RPMI8226 (cell line): ENCODE results near the gene HOXA9.
A peak's percentile ranks its signal among the peaks of the same experiment; 100 is the strongest.

Experiments used
- DNase-seq: peaks from one replicate; pipeline ENCODE4 v3.0.0-alpha.2; 2015

The HOXA9 gene

DNA sequence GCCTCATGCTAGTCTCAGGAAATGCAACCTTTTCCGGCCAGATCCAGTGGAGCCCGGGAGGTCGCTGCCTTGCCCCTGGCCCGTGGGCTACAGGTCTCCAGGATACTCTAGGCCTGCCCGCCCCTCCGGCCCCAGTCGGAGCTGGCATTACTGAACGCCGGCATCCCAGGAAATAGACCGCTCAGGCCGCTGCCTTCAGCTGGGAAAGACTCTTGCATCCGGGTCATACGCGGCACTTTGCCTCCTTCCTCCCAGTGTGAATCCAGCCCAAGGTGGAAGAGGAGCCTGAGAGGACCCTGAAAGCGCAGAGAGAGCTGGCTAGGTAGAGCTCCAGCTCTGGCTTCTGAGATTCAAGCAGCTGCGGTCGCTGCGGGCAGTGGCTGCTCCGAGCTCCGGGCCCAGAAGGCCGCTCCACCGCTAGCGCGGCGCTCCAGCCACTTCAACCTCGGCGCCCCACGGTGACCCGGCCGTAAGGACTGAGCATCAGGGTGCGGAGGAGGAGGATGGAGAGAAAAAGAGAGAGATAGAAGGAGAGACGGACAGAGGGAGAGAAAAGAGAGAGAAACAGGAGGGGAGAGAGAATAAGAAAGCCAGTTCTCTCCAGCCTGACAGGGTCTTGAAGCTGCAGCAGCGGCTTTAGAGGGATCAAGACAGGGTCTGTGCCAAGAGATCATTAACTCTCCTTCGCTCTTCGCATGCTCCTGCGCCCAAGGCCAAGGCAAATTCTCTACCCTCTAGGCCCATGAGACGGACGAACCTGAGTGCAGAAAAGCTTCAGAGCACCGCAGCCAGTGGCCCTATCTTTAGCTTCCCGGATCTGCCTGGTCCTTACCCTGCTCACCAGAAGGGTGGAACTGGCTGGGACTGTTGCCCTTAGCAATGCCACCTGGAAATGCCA, 10.5 kb upstream of the HOXA9 start:
- DNase-seq = no peak

DNA sequence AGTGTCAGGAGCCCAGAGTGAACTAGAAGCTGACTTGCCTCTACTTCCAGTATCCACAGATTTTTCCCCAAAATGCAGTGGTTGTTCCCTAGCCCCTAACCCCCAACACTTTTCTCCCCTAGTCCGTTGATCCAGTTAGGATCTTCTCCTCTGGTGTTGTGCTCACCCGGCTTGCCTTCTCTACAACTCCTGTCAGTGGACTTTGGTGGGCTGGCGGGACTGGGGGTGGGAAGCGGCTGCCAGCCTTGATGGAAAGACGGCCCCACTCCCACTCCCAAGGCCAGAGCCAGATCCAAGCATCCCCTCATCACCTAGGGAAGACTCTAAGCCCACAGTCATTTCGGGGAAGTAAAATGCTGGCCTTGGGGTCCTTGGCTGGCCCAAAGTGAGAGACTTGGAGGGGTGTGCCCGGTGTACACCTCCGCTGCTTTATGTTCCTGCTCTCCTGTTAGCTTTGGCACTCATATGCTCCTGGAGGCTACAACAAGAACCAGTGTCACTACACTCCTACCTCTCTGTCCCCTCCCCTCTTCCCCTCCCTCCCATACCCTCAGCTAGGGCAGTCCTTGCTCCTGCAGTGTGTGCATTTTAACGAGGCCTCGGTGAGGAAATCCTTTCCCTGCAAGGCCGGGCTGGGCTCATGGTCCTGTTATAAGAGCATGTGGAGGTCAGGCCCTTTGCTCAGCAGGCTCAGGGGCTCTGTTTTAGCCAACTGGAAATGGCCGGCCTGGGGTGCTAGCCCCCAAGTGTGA, 9.7 kb upstream of the HOXA9 start:
- no peak for DNase-seq

DNA sequence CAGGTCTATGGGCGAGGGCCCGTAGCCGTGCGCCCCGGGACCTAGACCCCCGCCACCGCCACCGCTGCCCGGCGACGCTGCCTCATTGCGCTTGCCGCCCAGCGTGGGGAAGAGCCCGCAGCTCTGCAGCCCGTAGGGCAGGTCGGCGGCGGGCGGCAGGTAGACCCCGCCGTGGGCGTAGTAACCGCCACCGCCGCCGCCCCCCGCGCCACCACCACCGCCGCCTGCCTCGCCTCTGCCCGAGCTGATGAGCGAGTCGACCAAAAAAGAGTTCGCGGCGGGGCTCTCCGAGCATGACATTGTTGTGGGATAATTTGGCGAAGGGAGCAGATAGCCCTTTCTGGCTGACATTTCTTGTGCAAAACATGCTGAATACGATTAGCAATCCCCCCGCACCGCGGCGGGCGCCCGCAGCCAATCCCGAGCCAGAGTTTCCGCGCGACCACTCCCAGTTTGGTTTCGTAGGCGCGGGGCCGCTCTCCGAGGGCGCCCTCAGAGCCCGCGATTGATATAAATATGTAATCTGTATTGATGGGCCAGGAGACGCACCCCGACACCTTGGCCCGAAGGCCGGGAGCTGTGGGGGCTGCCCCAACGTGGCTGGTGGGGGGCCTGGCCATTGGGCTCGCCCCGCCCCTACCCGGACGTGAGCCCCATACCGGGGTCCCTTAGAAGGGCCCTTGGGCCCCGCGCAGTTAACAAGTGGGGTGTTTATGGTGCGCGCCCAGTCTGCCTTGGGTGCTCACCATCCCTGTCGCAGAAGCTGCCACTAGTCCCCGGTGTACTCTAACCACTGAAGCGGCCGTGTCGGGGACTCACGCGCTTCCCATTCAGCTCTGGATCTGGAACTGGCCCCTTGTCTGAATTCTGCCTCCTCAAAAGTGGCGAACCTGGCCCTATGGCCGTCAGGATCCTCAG, 8.9 kb upstream of the HOXA9 start, which contains the start of gene HOXA10:
HOXA10 (minus strand) TSS at position 365 of the 918 bp plus-strand sequence; CDS start at position 351, 14 bp downstream.
- DNase-seq = no peak

DNA sequence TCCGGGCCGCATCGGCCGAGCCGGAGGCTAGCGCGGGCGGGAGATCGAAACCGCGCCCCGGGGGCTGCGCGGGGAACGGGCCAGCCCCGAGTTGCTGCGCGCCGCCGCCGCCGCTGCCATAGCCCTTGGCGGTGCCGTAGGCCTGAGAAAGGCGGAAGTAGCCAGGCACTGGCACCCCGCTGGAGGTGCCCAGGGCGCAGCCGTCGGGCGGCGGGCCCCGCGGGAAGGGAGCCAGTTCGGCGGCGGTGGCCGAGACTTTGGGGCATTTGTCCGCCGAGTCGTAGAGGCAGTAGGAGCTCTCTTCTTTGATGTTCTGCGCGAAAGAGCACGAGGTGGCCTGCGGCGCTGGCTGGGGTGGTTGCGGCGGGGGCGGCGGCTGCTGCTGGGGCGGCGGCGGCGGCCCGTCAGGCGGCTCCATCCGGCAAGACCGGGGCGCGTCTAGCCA, 8.2 kb upstream of the HOXA9 start:
- no peak for DNase-seq

DNA sequence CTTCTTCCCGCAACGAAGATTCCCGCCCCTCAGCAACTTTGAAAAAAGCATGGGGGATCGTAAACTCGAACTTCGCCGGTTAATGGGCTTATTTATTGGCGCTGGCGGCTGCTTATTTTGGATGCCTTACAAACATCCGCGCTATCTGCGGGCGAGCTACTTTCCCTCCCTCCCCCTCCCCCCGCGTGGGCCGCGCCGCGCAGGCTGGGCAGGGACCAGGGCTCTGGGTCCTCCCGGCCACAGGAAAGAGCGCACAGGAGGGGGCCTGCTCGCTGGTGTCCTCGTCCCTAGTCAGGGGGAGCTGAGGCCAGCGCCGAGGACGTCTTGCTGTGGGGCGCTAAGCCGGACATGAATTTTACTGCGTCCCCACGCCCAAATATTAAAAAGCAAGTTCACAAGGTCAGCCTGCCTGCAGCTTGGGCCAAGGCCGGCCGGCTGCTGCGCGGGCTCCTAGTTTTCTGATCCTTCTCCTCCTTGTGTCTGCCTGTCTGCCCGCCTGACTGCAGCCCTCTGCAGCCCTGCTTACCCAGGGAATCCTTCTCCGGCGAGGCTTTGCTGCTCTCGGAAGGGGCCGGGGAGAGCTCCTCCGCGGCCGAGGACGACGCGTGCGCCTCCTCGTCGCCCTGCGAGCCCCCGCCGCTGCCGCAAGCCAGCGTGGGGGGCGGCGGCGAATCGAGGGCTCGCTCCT, 7.6 kb upstream of the HOXA9 start:
- no peak for DNase-seq

DNA sequence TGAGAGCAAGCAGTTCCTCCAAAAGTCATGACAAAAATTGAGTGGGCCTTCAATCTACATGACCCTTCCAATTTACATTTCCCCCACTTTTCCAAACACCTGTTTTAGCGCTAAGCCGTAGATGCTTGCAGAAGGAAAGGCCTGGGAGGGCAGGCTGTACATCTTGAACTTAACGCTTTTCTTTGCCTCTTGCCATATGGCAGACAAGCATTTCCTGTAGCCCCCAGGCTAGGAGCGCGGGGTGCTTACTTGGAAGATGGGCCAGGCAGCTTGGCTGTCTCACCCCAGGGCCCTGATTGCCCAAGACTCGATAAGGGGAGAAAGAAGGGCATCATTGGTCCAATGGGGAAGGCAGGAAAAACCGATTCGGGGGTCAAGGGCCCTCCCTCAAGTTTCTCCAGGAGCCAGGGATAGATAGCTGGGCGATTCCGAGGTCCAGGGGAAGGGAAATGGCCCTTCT, 7.0 kb upstream of the HOXA9 start:
- no peak for DNase-seq

DNA sequence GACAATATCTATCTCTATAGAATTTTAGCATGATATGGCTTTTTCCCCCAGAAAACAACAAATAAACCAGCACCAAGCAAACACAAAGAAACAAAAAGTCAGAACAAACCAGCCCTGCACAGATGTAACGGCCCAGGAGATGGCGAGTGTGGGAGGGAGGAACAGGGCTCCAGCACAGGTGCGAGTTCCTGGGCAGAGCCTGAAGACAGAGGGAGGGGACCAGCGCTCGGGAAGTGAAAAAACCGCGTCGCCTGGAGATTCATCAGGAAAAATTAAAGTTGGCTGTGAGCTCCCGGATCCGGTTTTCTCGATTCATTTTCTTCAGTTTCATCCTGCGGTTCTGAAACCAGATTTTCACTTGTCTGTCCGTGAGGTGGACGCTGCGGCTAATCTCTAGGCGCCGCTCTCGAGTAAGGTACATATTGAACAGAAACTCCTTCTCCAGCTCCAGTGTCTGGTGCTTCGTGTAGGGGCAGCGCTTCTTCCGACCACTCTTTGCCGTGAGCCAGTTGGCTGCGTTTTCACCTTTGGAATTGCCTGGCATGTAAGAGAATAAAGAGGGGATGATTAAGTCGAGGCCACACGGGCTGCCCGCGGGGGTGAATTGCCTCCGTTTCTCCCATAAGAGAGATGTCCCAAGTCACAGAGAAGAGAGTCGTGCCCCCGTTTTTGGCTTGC, 6.4 kb upstream of the HOXA9 start:
- DNase-seq = peak; percentile 47

DNA sequence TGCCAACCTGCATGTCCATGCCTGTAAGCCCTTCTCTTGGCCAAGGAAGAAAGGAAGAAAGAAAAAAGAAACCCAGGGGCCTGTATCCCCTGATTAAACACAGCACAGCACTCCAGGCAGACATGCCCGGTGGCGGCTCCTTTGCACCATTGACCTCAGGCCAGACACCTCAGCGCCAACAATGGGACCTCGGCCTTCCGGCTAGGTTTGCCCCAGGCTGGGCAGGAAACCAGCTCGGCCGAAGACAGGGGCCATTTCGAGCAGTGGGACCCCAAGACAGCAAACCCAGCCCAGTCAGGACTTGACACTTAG, 5.9 kb upstream of the HOXA9 start:
- no peak for DNase-seq

DNA sequence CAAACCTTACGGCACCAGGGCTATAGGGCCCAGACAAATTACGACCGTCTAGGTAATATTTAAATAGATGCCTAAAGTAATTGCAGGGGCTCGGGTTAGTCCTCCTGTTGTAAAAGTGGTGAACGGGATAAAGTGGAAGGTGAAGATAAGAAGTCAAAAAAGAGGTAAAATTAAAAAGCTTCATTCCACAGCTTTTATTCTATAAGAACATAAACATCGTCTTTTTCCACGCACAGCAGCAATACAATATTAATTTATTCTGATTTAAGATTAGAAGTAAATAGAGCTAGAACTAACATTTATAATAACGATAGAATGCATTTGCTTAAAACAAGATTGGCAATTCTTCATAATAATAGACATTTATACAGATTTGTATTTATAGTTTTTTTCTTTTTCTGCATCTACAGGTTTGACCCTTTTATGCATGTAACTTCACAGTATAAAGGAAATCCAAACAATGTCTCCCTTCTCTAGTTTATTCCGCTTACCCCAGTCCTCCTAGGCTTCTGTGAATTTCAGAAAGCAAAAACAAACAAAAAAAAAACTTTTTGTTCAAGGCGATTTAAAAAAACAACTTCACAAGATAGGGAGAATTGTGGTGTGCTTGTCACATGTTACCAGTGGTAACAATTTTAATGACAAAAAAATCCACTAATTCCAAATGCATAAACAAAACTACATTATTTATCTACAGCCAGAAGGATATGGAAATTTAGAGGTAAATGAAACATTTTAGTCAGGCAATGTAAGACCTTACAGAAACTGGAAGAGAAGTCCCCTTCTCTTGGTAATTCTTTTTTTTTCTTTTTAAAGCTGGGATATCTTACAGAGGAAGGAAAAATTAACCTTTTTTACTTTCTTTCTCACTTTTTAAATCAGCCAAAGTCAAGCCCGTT, 5.3 kb upstream of the HOXA9 start:
- DNase-seq = no peak

DNA sequence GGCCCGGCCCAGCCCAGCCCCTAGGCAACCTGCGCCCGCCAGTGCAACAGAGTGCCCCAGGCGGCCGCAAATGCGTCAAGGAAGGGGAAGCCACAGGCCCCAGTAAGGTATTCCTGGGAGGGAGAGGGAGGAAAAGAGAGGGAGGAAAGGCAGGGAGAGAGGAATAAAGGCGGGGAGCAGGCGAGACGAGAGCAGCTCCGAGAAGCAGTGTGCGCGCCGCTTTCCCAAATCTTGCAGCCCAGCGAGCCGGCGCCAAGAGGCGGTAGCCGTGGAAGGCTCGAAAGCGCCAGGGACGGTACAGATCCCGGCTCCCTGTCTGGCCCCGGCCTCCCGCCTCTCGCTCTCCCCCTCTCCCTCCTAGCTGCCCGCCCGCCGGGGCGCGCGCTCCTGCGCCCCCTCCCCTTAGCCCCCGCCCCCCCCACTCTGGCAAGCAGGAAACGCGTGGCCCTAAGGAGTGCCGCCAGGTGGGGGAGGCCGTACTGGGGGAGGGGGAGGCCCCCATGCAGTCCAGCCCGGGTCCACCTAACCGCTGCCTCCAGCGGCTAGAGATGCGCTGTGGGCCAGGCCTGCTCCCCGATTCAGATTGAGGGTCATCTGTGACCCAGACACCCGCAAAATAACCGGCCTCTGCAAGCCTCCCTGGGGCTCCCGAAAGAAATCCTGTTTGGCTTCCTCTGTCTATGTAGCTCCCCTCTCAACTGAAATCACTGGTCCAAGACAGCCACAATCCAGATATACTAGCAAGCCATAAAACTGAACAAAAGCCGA, 4.5 kb upstream of the HOXA9 start:
- no peak for DNase-seq

DNA sequence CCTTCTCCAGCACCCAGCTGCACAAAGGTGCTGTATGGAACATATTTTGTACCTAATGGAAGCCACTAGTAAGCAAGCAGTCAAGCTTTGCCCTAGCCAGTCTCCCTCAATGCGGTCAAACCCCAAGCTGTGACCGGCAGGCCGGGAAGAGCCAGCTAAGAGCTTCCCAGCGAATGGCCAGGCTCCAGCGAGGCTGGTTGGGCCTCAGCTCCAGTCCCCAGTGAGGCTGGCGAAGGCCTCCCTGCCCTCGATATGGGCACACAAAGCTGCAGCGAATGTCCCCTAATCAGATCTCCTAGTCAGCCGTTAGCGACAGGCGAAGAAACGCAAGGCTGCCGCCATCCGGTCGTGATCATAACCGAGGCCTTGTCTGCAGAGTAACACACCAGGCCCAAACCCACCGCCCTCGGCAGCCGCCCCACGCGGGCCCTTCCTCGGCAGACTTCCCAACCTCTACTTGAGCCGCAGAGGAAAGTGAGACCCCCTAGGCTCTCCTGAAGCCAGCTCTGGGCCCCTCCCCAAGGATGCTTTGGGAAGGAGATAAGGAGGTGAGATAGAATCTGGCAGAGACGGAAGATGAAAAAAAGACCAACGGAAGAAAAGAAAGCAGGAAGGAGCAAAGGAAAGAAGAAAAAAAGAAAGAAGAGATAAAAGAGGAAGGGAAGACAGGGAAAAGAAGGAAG, 3.1 kb upstream of the HOXA9 start:
- DNase-seq = no peak

DNA sequence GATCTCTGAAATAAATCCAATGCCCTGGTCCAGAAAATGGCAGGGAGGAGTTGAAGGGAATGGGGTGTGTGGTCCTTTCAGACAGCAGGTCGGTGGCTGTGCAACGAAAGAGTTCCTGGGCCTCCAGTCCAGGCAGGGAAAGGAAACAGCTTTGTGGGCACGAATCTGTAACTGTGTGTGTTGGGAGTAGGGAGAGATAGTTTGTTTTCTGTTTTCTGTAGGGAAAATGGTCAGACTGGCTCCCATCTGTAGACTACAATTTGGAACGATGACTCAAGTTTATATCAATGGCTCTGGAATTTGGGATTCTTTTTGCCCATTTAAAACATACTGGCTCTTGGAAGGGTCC, 2.6 kb upstream of the HOXA9 start:
- no peak for DNase-seq

DNA sequence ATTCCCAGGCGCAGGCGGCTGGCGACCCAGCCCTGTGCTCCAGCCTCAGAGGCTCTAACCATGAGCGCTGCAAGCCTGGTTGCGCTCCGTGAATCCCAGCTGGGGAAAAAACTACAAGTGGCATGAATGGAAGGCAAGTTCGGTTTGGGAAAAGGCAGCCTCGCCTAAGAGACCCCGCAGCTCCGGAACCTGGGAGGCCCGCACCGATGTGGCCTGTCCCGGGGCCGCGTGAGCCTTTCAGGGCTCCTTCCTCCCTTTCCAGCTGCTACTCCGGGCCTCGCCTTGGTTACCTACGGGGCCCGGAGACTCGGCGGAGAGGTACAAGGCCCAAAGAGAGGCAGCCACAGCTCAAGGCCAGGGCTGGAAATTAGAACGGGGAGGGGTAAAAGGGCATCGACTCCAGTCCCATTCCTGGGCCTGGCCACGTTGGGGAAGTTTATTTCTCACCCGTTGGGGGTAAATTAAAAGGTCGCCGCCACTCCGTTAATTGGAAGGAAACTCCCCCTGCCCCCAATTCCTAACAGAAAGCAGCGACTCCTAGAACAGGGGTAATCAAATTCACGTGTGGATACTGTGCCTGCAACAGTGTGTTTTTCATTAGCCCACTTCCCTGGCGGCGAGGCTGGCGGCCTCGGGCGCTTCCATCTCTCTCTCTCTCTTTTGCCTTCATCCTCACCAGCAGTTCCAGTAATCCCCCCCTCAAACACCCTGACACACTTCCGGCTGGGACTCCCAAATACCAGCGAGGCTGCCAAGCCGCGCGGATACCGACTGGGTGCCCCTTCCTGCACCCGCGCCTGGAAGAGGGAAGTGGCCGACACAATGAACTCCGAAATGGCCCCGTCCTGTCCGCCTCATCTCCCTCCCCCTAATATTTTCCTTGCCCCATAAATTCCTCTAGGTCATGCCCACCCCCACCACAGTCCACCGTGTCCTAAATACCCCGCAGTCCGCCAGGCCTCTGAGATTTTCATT, 1.5 kb upstream of the HOXA9 start:
- no peak for DNase-seq

DNA sequence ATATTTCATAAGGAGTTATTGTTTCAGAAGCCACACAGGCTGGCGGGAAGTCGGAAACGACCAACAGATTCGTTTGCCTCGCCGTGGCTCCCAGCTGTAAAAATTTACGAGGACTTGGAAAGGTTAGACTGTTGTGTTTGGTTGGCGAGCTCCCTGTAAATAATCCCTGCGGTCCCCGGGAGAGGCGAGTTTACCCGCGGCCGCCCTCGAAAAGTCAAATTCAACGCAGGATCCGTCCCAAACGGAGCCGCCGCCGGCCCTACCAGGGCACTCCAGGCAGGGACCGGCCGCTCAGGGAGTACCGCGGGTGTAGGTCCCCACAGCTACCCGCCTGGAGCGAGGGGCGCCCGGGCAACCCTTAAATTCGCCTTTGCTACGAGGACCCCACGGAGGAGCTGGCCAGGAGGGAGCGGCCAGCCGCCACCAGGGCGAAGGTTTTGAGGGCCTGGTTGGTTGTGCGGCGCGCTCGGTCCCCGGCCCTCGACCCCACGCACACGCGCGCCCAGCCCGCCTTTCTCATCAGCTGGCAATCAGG, 726 bp upstream of the HOXA9 start:
- DNase-seq = no peak

DNA sequence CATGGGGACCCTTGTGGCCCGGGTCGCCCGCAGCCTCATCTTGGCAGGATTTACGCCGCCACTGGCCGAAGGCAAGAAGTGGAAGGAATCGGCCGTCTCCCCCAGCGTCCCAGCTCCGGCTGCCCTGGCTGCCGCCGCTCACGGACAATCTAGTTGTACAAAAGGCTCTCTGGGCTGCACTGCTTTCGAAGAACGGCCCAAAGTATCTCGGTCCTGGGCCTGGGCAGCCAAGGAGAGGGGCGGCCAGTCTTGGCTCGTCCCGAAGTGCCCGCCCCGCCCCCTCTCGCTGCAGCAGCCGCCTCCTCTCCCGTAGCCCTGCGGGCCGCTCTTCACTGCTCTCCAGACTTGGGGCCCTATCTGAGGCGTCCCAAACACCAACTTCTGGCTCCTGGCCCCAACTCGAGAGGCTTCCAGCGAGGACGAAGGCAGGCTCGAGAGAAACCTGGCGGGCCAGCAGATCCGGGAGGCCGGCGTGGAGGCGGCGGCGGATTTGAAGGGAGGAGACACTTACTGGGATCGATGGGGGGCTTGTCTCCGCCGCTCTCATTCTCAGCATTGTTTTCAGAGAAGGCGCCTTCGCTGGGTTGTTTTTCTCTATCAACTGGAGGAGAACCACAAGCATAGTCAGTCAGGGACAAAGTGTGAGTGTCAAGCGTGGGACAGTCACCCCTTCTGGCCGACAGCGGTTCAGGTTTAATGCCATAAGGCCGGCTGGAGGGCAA, 809 bp downstream of the HOXA9 start:
- no peak for DNase-seq

DNA sequence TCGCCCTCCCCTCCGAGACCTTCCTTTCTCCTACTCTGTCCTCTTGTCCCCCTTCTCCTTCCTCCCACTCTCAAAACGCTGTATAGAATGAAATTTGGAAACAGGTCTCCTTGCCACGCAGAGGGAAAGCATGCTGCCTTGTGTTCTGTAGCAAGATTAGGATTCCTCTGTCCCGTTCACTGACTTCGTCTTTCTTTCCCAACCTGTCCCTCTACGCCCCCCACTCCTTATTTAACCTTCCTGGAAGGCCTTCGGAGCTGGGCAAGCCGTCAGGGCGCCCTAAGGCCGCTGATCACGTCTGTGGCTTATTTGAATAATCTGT, 1.3 kb downstream of the HOXA9 start:
- no peak for DNase-seq
